GM21367 (cell line): ENCODE measurements around the gene NRN1.

Experiments used
- ATAC-seq: cut with Tn5 transposase; IDR thresholded peaks from one replicate; pipeline ENCODE4 v1.9.1; 2021; ENCODE audit not compliant: unreplicated experiment

NRN1 gene

DNA sequence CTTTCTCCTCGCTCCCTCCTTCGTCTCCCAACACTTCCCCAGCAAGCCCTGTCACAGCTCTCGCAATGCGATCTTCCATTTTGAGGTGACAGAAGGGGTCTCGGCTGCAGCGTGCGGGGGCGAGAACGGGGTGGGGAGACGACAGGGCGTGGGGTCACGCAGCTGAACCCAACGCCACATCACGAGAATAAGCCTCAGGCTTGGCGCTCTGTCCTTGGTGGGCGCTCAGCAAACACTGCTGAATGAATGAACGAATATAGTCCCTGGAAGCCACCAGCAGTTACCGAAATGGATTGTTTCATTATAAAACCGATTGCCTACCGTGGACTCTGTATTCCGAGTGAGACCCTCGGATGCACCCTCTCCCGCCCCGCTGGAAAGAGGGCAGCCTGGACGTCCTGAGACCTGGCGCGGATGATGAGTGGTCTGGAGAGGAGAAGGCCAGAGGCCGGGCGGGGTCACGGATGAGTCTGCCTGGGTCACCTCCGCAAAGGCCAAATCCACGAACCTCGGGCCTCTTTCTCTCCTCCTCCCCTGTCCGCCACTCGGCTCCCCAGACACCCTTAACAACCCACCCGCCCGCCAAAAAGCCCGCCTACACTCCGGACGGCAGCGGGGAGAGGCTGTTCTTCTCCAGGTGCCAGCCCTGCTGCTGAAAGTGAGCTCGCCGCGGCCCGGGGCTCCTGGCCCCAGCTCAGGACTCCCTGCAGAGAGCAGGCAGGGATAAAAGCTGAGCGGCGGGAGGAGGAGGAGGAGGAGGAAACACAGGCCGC is 3.7 kb downstream of the NRN1 start:
- ATAC-seq: no peak

DNA sequence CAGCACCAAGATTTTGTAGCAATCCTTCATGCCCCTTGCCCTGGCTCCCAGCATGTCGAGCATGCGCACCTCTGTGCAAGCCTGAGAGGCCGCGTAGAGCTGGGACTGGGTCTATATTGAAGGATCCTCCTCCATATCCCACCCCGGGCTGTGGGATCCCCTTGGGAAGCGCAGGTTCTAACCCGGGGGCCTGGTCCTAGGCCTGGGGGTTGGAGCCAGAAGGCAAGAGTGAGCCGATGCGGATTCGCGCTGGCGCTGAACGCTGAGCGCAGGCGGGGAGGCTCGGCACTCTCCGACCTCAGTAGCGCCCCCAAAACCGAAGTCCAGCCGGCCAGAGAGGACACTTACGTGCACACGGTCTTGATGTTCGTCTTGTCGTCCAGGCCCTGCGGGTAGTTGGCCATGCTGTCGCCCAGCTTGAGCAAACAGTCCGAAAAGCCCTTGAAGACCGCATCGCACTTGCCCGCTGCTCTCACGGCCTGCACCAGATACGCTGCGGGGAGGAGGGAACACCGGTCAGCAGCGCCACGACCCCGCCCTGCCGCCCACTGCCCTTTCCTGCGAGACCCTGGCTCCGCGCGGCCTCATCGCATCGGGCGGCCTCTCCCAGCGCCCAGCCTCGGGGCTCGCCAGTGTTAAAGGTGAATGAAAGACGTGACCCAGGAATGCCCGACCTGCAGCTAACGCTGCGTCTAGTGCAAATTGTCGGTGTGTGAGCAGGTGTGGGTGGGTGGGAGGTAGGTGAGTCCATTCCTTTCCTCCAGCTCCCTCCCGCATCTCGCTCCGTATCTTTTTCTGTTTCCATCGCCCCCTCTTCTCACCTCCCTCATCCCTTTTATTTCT is 4.5 kb downstream of the NRN1 start:
- no peak for ATAC-seq

DNA sequence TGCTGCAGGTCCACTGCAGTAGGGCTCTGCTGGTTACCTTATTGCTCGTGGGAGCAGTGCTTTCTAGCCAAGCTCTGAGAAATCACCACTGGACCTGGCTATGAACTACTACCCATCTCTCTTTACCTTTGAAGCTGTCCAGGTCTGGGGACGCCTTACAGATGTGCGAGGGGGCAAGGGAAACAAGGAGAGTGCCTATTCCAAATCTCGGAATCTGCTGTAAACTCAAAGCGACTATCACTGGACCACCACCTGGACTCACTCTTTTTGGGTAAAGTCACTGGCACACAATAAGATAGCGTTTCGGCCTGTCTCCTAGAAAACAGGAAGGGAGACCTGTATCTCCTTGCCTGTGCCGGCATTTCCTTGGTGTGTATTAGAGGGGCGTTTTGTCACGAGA is 5.3 kb downstream of the NRN1 start:
- ATAC-seq: no peak

DNA sequence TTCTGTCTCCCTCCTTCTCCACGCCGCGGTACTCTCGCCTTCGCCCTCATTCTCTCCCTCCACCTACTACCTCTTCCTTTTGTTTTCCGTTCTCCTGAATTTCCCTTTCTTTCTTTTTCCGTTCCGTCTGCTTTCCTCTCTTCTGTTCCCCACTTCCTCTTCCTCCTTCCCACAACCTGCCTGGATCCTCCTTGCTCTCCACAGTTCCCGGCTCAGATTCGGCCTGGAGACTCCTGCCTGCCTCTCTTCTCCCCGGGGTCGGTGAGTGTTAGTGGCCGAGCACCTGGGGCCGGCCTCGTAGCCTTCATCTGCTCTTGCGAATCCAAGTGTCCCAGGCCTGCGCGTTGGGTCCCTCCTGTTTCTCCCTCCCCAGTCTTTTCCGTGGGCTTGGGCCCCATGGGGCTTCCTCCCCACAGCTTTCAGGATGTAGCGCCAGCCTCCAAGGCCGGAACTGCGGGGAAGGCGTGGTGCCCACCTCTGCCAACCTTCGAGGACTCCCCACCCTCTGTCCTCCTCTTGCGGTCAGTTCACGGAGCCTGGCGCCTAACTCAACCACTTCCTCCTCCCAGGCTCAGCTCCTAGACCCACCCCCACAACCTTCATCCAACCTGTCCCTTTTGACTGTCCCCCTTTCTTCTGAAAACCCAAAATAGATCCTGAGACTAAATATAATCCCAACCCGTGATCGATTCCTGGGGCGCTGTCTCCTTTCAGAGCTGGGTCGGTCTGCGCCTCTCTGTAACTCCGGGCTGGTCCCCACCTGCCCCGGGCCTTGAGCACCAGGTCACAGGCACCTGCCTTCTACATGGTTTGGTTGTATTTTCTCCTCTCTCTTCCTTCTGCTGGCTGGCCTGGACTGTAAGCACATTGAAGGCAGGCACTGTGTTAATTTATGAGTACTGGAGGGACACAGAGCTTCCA is 6.8 kb downstream of the NRN1 start:
- ATAC-seq: no peak

DNA sequence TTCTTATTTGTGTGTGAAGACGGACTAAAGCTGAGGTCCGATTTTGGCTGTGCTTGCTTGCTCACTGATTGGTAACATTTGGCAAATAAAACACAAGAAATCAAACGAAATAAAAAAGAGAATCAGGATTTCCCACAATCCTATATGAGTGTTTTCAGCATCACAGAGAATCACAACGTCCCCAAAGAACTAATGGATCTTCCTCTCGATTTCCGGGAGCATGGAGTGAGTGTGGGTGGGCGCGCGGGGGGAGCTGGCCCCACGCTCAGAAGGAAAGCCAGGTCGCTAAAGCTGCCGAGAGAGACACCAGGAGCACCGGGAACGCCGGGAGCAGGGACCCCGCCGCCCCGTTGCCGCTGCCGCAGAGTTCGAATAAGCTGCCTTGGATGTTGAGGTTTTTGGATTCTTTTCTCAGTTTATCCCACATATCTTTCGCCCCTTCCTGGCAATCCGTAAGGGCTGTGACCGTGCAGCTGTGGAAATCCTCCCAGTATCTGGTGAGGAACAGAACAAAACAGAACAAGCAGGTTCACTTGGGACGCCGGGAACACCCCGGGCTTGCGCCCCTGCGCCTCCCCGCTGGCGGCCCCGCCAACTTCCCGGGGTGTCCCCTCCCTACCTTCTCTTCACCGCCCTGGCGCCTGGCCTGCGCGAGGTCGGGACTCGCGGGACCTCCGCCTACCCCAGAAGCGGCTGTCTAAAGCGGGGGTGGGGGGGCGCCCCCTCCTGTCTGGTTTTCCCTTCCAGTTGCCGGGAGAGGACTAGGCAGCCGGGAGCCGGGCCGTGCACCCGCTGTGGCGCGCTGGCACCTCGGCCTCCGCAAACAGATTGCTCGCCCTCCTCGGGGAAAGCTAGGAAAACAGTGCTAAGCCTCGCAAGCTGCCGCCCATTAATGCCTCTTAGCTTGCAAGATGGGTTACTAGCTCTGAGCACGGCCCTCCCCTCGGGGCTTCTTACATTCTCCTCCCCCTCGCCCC is 7.7 kb downstream of the NRN1 start:
- no peak for ATAC-seq

DNA sequence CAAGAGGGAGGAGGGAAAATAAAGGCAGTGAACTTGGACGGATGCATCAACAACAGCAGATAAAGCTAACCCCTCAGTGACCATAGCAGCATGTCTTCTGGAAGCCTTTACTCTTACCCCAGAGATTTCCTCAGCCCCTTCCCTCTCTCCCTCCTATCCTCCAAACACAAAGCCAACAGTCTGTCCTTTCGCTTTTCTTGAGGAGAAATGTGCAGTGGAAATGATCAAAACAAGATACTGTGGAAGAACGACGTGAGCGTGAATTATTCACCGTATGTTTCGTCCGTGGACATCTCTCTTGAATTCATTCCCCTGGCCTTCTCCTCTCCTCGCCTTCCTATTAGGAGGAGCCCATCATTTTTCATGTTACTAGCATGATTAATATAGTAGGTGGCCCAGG is 8.5 kb downstream of the NRN1 start:
- no peak for ATAC-seq

DNA sequence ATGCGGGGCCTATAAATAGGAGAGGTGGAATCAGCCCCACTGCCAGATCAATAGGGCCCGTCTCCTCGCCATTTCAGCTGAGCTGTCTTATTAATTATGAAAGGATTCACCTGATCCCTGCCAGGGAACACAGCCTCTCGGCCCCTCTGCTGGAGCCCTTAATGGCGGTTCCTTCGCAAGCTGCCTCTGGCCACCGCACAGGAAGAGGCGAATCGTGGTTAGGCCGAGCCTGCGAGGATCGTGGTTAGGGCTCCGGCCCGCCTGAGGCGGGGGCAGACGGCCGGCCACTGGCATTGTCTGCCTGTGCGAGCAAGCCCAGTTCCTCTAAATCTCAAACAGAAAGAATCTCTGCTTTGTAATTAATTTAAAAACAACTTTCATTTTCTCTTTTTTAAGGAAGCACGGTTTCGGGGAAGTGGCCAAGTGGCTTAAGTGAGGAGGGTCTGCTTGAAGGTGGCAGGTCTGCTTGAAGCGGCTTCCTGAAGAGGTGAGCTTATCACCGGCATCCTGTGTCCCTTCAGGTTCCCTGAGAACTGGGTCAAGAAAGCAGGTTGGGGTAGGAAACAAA is 9.2 kb downstream of the NRN1 start:
- ATAC-seq: no peak

DNA sequence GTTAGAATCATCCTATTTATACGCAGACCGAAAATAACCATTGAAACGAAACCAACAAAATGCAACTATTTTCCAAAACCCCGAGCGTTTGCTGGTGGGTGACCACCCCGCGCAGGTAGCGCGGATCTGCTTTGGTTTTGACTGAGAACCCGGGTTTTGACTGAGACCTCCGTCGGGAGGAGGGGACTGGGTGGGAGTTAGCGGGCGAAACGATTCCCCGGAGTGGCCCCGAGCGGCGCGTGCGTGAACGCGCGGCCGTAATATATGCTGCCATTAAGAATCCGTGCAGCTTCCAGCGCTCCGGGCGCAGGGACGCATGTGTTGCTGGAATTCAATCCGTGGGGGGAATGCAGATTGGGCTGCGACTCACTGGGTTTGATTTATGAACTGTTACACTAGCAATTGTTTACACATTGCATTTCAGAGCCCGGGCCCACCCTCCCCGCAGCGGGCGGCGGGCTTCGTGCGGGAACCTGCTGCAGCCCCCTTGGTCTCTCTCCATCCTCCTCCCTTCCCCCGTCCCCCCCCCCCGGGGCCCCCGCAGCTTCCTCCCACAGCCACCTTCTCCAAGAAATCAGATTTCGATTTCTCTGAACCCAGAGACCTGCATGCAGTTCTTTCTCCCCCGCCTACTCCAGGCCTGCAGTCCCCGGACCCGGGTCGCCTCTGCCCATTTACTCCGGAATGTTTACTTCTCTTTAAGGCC is 9.9 kb downstream of the NRN1 start:
- ATAC-seq: no peak

DNA sequence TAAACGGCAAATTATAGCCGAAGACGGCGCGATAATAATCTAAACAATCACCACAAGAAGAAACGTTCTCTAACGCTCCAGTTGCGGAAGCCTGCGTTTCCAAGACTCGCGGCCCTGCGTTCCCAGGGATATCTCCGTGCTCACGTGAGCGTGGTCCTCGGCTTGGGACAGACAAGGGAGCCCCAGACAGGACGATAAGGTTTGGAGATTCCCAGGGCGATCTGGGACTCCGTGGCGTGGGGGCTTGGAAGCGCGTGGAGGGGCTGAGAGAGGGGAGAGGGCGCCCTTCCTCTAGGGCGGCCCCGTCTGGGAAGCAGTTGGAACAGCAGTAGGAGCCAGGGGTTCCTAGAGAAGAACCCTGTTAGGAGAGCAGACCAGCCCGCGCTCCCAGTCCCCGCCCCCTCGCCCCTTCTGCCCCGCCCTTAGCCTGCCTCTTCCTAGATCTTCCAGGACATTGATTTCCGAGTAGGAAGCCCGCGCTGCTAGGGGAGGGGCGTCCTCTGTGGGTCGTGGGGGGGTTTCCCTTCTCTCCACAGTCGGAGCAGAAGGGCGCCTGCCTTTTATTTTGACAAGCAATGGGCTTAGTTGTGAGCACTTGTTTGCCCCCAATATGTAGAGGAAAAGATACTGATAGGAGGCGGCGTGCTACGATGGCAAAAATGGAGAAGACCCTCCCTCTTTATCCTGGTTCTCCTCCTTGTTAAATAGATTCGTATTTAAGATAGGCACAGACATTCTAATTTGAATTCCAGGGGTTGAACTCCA is 10.6 kb downstream of the NRN1 start:
- no peak for ATAC-seq

DNA sequence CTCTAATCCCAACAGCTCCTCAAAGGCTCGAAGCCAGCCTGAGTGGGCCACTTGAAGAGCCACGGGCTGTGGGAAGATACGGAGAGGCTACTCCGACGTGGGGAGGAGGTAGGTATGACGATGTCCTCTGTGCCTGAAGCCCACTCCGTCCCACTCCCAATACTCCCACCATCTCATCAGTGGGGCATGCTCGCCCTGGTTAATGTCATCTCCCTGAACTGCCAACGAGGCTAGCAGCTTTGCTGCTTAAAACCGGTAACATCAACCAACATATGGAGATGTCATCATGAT is 11.1 kb downstream of the NRN1 start:
- ATAC-seq: no peak

DNA sequence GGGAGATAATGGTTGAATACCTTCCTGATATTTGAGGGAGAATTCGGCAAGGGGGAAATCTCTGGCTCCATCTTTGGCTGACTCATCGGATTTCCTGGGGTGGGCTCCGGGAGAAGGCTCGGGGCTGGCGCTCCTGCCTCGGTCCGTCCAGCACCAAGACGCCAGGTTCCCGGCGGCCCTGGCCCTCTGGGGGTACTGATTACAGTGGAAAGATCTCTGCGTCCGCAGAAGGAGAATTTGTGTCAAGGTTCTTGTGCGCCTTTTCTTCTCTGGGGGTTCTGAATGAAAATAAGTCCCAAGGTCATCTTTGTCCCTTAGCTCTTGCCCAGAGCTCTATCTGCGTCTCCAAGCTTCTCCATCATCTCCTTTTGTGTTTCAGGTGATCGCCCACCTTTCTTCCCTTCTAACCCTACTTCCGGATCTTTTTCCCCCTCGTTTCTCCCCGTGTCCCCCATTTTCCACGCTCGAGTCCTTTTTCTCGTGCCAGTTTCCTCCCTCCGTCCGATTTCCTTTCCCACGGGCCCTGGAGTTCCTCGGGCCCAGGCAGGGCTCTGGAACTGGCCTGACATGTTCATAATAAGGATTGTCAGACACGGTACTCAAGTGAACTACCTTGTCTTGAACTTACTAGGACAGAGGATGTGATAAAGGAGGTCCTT is 11.6 kb downstream of the NRN1 start:
- ATAC-seq: no peak

DNA sequence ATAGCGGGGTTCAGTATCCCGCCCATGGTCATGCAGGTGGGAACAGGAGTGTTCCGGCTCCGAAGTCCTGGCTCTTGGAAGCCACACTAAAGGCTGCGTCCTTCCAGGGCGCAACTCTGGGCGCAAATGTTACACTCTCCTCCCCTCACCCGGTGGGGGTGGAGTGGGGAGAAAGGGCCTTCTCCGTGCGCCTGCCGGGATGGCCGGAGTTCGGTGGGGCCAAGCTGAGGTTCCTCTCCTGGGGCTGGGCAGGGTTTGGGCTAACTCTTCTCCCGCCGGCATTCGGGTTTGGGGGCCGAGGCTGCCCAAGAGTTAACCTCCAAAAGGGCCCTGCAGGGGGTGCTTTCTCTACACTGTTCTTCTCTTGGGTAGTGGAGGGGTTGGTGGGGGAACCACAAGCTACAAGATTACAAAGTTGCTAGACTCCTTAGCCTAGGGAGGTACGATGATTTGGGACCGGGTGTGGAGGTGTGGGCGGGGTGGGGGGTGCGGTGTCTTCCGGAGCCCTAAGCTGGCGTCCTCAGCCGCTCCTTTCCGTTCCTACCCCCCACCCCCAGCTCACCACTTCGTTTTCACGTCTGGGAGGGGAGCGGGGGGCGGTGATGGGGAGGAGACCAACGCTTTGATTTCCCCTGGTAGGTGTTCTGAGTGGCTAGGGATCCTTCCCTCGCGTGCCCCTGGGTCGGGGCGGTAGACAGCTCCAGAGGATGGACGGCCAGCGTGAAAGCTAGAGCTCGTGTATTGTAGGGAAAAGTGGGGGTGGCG is 12.3 kb downstream of the NRN1 start:
- no peak for ATAC-seq

DNA sequence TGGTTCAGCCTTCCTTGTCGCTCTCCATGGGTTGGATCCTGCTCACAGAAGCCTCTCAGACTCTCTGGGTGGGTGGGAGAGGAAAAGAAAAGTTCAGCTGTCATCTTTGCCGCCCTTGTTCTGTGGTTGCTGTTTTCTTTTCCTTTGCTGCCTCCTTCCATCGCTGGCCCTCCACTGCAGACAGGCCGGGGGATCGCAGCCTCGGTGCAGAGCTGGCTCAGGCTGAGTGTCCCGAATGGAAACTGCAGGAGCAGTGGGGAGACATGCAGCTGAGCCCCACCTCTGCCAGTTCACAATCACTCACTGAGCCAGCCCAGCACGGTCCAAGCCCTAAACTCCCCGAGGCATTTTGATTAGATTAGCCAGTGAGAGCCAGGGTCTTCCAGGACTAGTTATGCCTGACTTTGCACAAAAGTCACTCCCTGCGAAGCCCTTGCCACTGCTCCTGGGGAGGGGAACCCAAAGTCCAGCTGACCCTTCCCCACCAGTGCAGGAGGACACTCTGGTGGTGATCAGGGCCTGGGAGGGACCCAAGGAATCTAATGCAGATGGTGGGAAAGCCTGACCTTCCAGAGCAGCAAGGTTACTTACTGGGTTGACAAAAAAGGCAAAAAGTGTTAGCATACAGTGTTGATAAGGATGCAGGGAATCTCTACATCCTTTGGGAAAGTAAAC is 14.0 kb downstream of the NRN1 start:
- no peak for ATAC-seq

DNA sequence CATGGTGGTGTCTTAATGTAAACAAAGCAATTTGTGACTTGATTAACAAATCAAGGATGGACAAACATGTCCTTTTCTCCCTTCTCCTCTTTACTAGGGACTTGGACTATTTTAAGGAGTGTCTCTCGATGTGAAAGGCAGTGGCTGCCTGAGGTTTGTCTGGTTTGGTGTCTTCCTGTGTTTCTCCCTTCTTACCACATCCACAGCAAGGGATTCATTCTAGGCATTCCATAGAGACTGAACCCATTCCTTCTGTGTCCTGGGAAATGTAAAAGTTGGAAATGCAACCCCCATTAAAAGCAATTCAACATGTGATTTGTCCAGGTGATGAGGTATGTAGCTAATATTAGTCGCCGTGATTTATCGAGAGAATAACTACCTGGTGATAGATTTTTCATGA is 15.9 kb downstream of the NRN1 start:
- ATAC-seq: no peak

DNA sequence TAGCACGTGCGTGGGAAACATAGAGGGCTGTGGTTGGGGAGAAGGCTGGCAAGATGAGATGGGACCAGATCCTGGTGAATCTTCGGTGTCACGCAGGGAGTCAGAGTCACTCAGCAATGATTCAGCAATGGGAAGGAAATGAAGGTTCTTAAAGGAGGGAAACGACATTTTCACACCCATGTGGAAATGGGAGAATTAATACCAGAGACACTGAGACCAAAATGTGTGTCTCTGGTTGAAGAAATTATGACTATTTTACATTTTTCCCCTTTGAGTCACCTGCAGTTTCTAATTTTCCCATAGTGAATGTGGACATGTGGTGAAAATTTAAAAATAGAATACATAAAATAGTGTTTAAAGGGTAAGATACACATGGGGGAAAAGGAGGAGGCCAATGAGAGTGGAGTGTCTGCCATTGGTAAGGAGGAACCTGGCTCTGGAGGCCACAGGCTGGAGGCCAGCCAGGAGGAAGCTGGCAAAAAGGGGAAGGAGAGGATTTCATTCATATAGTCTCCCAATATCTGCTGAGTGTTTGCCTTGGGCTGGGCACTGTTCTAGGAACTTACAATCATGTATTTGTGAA is 17.5 kb downstream of the NRN1 start:
- no peak for ATAC-seq

DNA sequence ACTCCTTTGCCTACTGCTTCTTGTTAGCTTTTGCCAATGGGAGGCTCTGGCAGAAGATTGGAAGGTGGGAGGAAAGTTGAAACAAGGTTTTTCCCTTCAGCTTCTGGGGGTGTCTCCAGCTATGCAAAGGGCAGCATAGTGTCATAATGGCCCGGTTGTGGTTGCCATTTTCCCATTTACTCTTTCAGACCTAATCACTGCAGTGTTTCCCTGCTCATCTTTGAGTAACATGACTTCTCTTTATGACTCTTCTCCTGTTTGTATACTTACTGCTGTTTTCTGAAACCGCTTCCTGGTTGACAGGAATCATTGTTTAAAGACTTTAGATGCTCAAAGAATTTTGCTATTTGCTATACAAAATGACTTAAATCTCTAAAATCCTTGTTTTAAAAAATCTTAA is 19.9 kb downstream of the NRN1 start:
- no peak for ATAC-seq
